AG09309 (cell line): ENCODE data around the gene UVSSA.

ENCODE experiments used
- DNase-seq: peaks from one replicate; pipeline ENCODE4 v3.0.0-alpha.2; 2010; ENCODE audit warnings: low read depth
- H3K4me3 ChIP-seq: 2 replicates; pipeline ENCODE4 v1.5.1; 2011; ENCODE audit warnings: mild to moderate bottlenecking, low read depth, low read length, moderate library complexity; ENCODE audit not compliant: control insufficient read depth
- TF ChIP-seq, protein P1 (sequence below): IDR thresholded peaks from 2 replicates; pipeline ENCODE4 v1.5.1; 2011; ENCODE audit warnings: mild to moderate bottlenecking, low read depth, low read length, inconsistent platforms; ENCODE audit not compliant: insufficient read depth, control insufficient read depth; ENCODE audit errors: missing control alignments

UVSSA gene

DNA sequence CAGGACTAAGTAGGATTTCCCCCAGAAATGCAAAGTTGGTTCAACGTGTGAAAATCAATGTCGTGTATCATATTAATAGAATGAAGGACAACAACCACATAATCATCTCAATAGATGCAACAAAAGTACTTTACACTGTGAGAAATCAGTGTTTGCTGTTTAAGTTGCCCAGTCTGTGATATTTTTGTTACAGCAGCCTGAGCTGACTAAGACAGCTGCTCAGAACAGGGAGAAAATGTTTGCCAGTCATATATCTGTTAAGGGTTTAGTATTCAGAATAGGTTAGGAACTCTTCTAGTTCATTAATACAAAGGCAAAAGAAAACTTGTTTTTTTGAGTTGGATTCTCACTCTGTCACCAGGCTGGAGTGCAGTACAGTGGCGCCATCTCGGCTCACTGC lies 44.8 kb upstream of the UVSSA start:
- DNase-seq = no peak
- H3K4me3 ChIP-seq = no peak overlapping the region
- TF ChIP-seq, protein P1, sequence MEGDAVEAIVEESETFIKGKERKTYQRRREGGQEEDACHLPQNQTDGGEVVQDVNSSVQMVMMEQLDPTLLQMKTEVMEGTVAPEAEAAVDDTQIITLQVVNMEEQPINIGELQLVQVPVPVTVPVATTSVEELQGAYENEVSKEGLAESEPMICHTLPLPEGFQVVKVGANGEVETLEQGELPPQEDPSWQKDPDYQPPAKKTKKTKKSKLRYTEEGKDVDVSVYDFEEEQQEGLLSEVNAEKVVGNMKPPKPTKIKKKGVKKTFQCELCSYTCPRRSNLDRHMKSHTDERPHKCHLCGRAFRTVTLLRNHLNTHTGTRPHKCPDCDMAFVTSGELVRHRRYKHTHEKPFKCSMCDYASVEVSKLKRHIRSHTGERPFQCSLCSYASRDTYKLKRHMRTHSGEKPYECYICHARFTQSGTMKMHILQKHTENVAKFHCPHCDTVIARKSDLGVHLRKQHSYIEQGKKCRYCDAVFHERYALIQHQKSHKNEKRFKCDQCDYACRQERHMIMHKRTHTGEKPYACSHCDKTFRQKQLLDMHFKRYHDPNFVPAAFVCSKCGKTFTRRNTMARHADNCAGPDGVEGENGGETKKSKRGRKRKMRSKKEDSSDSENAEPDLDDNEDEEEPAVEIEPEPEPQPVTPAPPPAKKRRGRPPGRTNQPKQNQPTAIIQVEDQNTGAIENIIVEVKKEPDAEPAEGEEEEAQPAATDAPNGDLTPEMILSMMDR = no peak

GRCh38 chr4:1305261-1305711 lies 41.7 kb upstream of the UVSSA start:
- TF ChIP-seq, protein P1 = no peak
- DNase-seq = no peak
- no peak overlapping the region for H3K4me3 ChIP-seq

DNA sequence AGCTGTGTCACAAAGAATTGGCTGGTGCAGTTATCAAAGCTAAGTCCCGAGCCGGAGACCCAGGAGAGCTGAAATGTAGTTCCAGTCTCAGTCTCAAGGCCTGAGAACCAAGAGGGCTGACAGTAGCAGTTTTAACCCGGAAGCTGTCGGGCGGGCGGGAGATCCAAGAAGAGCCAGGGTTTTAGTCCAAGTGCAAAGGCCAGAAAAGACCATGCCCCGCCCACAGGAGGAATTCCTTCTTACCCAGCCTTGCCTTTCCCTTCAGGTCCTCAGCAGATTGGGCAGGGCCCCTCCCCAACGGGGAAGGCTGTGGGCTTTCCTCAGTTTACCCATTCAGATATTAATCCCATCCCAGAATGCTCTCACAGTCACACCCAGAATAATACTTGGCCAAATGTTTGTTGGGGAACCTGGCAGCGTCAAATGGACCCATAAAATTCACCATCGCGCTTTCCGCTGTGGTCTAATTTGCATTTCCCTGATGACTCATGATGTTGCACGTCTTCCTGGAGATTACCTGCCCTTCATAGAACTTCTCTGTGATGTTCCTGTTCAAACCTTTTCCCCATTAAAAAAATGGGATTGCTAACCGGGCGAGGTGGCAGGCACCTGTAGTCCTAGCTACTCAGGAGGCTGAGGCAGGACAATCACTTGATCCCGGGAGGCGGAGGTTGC lies 41.1 kb upstream of the UVSSA start:
- no peak for DNase-seq
- H3K4me3 ChIP-seq = no peak overlapping the region
- TF ChIP-seq, protein P1 = no peak

GRCh38 chr4:1307951-1308735 lies 38.9 kb upstream of the UVSSA start:
- no peak overlapping the region for H3K4me3 ChIP-seq
- TF ChIP-seq, protein P1 = no peak
- DNase-seq = no peak

GRCh38 chr4:1309261-1310010 lies 37.6 kb upstream of the UVSSA start:
- TF ChIP-seq, protein P1 = no peak
- peak; percentile 65 for DNase-seq
- peak overlapping the region; percentile 56 for H3K4me3 ChIP-seq

GRCh38 chr4:1310031-1310795 lies 36.8 kb upstream of the UVSSA start:
- TF ChIP-seq, protein P1 = no peak
- H3K4me3 ChIP-seq = peak overlapping the region; percentile 56

More at GRCh38 chr4:1310031-1310795, 36.8 kb upstream of the UVSSA start:
- no peak for DNase-seq
